AG04450 (cell line): ENCODE measurements around the gene NBAS. TPM values are rescaled to one million over a fixed set of nuclear protein-coding genes. Genes with fewer than 3 reads are reported as not detected.
A peak's percentile ranks its signal among the peaks of the same experiment; 100 is the strongest.

Source experiments
- CTCF ChIA-PET: fragments of 300-600, 350-600 bp; formaldehyde crosslinking; extraction: SDS; loops from one replicate; lab custom pipeline; 2022; ENCODE audit warnings: antibody characterized with exemption, inconsistent platforms; lab: Charles Lee
- POLR2A ChIA-PET: fragments of 350-600 bp; formaldehyde crosslinking; extraction: SDS; loops from one replicate; lab custom pipeline; 2021; ENCODE audit warnings: antibody characterized with exemption, inconsistent platforms; lab: Yijun Ruan, JAX
- DNase-seq: peaks from one replicate; pipeline ENCODE4 v3.0.0-alpha.2; 2011; ENCODE audit warnings: low read depth, low spot score
- H3K27ac ChIP-seq: one replicate; pipeline ENCODE4 v1.5.1; 2012; ENCODE audit warnings: low read depth, low read length, control low read depth
- H3K27me3 ChIP-seq: one replicate; pipeline ENCODE4 v1.6.0; 2012; ENCODE audit warnings: low read length; ENCODE audit not compliant: control insufficient read depth, insufficient read depth
- H3K4me3 ChIP-seq: 2 replicates; pipeline ENCODE4 v1.5.1; 2011; ENCODE audit warnings: mild to moderate bottlenecking, low read depth, low read length, control low read depth
- H3K9me3 ChIP-seq: 2 replicates; pipeline ENCODE4 v1.5.1; 2012; ENCODE audit warnings: low read length; ENCODE audit not compliant: control insufficient read depth, insufficient read depth
- polyA plus RNA-seq: library from polyadenylated mRNA; depleted of rRNA; stranded (reverse); fragments of >200 nt; gene quantifications from 2 replicates; pipeline ENCODE4 v1.2.3, GENCODE V29; 2011
- TF ChIP-seq, protein P1 (sequence below): IDR thresholded peaks from 2 replicates; pipeline ENCODE4 v1.5.1; 2011; ENCODE audit warnings: low read depth, low read length, control low read depth, inconsistent platforms

NBAS gene
- polyA plus RNA-seq, 1 experiment, result 45.0 TPM

DNA sequence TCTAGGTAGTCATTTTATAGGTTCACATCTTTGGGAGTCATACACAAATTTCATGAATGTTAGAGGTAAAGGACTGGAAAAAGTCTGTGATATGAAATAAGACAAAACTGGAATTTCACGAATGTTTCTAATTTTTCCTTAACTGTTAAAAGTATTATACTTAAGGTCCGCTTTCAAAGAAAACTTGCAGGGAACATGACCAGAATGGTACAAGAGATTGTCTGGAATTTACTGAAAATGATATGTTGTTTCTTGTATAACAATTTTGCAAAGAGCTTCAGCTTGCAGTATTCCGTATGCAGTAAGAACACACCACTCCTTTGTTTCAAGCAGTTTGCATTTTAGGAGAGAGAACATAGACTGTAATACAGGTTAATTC is 32.2 kb upstream of the NBAS start:
- H3K27ac ChIP-seq, result no peak overlapping the region
- TF ChIP-seq, protein P1, sequence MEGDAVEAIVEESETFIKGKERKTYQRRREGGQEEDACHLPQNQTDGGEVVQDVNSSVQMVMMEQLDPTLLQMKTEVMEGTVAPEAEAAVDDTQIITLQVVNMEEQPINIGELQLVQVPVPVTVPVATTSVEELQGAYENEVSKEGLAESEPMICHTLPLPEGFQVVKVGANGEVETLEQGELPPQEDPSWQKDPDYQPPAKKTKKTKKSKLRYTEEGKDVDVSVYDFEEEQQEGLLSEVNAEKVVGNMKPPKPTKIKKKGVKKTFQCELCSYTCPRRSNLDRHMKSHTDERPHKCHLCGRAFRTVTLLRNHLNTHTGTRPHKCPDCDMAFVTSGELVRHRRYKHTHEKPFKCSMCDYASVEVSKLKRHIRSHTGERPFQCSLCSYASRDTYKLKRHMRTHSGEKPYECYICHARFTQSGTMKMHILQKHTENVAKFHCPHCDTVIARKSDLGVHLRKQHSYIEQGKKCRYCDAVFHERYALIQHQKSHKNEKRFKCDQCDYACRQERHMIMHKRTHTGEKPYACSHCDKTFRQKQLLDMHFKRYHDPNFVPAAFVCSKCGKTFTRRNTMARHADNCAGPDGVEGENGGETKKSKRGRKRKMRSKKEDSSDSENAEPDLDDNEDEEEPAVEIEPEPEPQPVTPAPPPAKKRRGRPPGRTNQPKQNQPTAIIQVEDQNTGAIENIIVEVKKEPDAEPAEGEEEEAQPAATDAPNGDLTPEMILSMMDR, result no peak
- H3K4me3 ChIP-seq, result no peak overlapping the region
- no peaks in the 10 kb centered on the region; the same call in 1 of the 2 replicates for H3K9me3 ChIP-seq
- DNase-seq, result no peak
- H3K27me3 ChIP-seq, result no peaks in the 10 kb centered on the region
- POLR2A ChIA-PET, result no interaction called here
- CTCF ChIA-PET, result interaction anchor here (0.7 to 4.8 kb wide), 2 partner anchors 13 to 16 kb away, joined by 3 to 25 read pairs; no protein-coding TSS in a partner anchor

DNA sequence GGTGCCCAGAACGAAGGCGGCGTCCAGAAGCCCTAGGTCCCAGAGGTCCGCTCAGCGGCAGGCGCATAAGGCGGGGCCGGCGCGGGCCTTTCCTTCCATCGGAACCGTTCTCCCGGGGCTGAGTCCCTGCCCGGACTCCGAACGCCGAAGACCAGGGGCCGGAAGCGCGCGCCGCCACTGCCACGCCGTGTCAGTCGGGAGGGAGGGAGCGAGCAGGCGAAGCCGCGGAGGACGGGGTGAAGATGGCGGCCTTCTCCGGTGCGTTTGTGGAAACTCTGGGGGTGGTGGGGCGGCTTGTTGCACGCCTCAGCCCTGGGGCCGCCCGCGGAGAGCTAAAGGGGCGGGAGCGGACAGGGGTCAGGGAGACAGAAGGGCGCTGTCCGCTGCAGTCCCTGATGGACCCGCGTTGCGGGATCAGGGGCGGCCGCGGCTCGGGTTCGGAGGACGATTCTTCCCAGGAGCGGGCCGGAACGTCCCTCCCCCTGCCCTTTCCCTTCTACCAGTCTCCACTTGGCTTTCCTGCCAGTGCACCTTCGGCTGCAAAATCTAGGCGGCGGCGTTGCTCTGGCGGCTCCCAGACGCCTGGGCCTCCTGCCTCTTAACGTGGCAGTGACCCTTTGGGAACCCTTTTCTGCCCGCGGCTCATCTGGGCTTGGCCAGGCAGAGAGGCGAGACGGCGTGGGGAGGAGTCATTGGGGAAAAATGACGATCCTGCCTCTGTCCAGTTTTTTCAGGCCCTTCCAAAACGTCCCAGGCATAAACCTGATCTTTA is 30.7 kb upstream of the NBAS start, which contains the start of gene DDX1:
Gene DDX1, plus strand, starts transcription at position 177 of the 772 bp plus-strand sequence. Its CDS starts 66 bp downstream, at position 243.
- POLR2A ChIA-PET, result interaction anchor here (1.1 kb wide), 1 partner anchor 30 kb away, joined by 9 read pairs; the partner anchor contains the start of gene NBAS
- H3K4me3 ChIP-seq, result peak within 1 kb of the TSS; percentile 85

DNA sequence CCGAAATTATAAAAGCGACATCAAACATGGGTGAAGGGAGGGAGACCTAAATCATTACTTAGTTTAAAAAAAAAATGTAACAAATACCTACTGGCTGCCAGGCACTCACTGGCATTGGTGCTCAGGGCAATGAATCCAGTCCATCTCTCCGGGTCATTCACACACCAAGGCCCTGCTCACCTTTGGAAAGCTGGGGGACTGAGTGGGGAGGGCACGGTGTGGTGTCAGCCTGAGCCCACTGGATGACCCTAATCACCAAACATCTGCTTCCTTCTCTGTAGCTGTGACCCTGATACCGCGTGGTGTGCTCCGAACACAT is 30.2 kb upstream of the NBAS start:
- POLR2A ChIA-PET, result interaction anchor here (1.1 kb wide), 1 partner anchor 30 kb away, joined by 9 read pairs; the partner anchor contains the start of gene NBAS

More for the DNA sequence above, 30.7 kb upstream of the NBAS start, which contains the start of gene DDX1:
- Histone ChIP-seq H3K27ac (peak within 1 kb of the TSS; percentile 97), H3K9me3 (no peaks in the 10 kb centered on the region; the same call in 1 of the 2 replicates), H3K27me3 (no peaks in the 10 kb centered on the region)
- DNase-seq, result peak; percentile 44
- CTCF ChIA-PET, result interaction anchor here (1.0 kb wide), 1 partner anchor 15 kb away, joined by 6 read pairs; no protein-coding TSS in a partner anchor
- TF ChIP-seq, protein P1, result no peak; the same call in 1 of the 2 replicates

DNA sequence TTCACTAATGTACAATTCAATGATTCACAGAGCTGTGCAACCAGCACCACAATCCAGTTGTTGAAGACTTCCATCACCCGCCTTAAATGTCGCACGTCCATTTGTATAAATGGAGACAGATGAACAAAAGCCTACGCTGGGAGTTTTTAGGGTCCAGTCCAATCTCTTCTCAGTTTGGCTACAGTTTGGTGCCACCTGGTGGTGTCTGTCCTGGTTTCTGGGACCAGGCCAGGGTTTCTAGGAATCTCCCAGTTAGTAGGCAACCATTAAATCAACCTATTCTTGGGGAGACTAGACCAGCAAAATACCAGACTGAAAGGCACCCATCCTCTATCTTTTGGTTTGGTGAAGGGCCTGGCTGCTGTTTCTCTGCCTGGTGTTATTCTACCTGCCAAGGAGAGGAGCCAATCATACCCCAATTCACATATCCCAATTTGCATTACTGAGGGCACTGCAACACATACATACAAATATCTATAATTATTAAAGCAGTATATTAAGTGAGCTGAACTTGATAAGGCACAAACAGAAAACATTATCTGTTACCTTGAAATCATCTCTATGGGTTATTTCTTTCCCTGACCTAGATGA is 27.3 kb upstream of the NBAS start:
- no peak overlapping the region for H3K4me3 ChIP-seq
- H3K9me3 ChIP-seq, result no peaks in the 10 kb centered on the region; the same call in 1 of the 2 replicates
- H3K27me3 ChIP-seq, result no peaks in the 10 kb centered on the region
- peak; percentile 7 for DNase-seq
- no peak overlapping the region for H3K27ac ChIP-seq
- TF ChIP-seq, protein P1, result peak; percentile 69
- POLR2A ChIA-PET, result no interaction called here
- CTCF ChIA-PET, result interaction anchor here (0.6 to 4.0 kb wide), 10 partner anchors 12 to 953 kb away, joined by 3 to 38 read pairs (median 3); no protein-coding TSS in a partner anchor

More for the DNA sequence above, 30.2 kb upstream of the NBAS start:
- CTCF ChIA-PET, result interaction anchor here (1.0 to 2.1 kb wide), 2 partner anchors 14 kb away, joined by 6 to 10 read pairs; no protein-coding TSS in a partner anchor
- Histone ChIP-seq H3K4me3 (peak overlapping the region; percentile 85), H3K9me3 (no peaks in the 10 kb centered on the region; the same call in 1 of the 2 replicates), H3K27me3 (no peaks in the 10 kb centered on the region), H3K27ac (peak overlapping the region; percentile 97)
- TF ChIP-seq, protein P1, result no peak
- DNase-seq, result no peak
